GM12874 (cell line): ENCODE data around the gene CTAGE9.

Experiments used
- TF ChIP-seq, protein P1 (sequence below): IDR thresholded peaks from 2 replicates; pipeline ENCODE4 v1.5.1; 2011; ENCODE audit warnings: low read depth, mild to moderate bottlenecking, control low read depth, low read length, moderate library complexity; ENCODE audit not compliant: insufficient read depth

The CTAGE9 gene

DNA sequence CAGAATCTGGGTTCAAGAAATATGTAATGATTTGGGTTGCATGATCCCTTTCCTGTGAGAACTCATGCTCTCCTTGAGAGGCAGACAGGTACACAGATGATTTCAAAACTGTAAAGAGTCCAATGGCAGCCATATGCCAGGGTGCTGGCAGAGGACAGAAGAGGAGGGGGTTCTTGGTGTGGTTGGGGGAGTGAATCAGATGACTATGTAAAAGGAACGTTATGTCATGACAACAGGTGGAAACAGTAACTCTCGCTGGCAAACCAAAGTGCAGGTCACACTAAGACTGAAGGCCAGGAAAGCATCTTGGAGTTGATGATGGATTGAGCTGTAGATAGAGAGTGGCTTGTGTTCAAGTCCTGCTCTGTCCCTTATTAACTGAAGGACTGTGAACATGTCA lies 29.9 kb downstream of the CTAGE9 start:
- TF ChIP-seq, protein P1, sequence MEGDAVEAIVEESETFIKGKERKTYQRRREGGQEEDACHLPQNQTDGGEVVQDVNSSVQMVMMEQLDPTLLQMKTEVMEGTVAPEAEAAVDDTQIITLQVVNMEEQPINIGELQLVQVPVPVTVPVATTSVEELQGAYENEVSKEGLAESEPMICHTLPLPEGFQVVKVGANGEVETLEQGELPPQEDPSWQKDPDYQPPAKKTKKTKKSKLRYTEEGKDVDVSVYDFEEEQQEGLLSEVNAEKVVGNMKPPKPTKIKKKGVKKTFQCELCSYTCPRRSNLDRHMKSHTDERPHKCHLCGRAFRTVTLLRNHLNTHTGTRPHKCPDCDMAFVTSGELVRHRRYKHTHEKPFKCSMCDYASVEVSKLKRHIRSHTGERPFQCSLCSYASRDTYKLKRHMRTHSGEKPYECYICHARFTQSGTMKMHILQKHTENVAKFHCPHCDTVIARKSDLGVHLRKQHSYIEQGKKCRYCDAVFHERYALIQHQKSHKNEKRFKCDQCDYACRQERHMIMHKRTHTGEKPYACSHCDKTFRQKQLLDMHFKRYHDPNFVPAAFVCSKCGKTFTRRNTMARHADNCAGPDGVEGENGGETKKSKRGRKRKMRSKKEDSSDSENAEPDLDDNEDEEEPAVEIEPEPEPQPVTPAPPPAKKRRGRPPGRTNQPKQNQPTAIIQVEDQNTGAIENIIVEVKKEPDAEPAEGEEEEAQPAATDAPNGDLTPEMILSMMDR = no peak

DNA sequence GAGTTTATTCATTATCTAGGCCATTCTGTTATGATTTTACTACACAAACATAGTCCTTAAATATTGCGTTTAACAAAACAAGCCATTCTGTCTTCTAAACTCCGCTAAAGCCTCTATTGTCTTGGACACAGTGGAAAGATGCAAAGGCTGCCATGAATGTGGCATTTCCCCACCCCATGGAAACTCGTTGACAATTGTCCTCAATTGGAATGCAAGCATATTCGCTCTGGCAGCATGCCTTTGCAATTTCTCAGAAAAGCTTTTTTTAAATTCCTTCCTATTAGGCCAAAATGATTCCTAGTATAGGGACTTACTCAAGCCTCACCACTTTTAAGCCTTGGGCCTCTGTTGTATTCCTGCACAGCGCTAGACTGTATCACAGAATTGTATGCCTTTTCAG lies 32.4 kb downstream of the CTAGE9 start:
- TF ChIP-seq, protein P1 = no peak

DNA sequence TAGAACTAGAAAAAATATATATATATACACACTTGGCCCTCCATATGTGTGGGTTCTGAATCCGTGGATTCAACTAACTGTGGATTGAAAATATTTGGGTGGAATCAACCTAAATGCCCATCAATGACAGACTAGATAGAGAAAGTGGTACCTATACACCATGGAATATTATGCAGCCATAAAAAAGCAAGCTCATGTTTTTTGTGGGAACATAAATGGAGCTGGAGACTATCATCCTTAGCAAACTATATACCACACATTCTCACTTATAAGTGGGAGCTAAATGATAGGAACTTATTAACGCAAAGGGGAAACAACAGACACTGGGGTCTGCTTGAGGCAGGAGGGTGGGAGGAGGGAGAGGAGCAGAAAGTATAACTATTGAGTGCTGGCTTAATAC lies 37.6 kb downstream of the CTAGE9 start:
- TF ChIP-seq, protein P1 = no peak

DNA sequence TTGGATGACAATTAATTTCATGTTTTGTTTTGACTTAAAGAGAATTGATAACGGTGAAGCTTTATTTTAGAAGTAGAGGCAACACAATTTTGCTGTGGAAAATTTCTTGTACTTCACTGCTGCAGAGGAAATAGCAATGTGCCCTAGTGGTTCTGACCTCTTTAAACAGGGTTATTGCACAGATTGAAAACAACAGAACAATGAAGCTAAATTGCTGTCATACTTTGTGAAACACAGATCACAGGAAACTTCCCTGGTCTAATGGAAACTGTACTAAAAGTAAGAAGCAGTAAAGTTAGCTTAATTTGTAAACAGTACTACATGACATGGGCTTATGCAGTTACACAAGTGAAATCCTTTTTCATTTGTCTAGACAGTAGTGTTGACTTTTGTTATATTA lies 40.9 kb downstream of the CTAGE9 start:
- TF ChIP-seq, protein P1 = no peak

DNA sequence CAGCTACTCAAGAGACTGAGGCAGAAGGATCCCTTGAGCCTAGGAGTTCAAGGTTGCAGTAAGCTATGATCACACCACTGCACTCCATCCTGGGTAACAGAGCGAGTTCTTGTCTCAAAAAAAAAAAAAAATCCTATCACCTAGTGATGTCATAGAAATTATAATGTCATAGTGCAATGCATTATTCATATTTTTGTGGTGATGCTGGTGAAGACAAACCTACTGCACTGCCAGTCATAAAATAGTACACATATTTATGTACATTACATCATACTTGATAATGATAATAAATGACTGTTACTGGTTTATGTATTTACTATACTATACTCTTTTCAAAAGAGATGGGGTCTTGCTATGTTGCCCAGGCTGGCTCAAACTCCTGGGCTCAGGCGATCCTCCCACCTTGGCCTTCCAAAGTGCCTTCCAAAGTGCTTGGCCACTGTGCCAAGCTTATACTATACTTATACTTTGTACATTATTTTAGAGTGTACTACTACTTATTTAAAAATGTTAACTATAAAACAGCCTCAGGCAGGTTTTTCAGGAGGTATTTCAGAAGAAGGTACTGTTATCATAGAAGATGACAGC lies 47.1 kb downstream of the CTAGE9 start:
- TF ChIP-seq, protein P1 = no peak

DNA sequence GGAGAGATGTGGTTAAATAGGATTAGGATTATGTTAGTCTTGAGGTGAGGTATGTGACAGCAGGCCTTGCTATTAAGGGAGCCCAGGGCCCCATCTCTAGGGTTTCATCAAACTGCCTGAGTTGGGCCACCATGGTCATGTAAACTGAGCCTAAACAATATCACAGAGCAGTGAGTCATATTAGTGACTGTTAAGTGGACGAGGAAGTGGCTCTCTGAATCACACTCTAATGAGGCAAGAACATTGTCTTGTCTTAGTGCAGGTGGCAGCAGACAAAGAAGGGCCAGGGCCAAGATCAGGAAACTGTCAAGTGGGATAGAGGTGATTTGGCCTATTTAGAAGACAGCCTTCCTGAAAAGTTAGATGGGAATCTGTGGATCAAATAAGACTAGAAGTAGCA lies 50.6 kb downstream of the CTAGE9 start:
- TF ChIP-seq, protein P1 = no peak
